Measurements from ENCODE around the gene ETHE1.

ETHE1 gene

GRCh38 chr19:43462785-43463380, 64.1 kb downstream of the ETHE1 start:
- DNase-seq: no peak

DNA sequence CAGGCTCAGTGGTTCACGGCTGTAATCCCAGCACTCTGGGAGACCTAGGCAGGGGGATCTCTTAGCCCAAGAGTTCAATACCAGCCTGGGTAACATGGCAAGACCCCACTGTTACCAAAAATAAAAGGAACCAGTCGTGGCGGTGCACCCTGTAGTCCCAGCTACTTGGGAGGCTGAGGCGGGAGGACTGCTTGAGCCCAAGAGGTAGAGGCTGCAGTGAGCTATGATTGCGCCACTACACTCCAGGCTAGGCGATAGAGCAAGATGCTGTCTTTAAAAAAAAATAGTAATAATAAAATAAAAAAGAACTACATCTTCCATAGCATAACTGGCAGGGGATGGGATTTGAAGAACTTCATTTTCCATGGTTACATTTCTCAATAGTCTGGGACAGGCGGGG, 64.6 kb downstream of the ETHE1 start:
- no peak for DNase-seq

DNA sequence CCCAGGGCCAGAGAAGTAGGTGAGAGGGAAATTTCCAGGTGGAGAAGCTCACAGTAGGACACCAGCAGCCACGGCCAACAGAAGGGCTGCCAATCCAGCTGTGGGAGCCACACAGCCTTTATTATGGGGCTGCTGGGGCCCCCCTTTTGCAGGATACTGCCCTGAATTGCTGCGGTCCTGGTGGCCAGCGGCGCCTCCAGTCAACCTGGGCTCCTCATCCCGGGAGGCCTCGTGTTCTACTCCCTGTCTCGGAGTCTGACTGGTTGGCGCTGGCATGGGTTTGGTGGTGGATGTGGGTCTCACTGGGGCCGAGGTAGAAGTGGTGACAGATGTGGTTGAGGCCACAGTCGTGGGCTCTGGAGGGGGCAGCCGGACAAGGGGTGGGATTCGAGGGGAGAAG, 65.7 kb downstream of the ETHE1 start:
- DNase-seq: no peak

DNA sequence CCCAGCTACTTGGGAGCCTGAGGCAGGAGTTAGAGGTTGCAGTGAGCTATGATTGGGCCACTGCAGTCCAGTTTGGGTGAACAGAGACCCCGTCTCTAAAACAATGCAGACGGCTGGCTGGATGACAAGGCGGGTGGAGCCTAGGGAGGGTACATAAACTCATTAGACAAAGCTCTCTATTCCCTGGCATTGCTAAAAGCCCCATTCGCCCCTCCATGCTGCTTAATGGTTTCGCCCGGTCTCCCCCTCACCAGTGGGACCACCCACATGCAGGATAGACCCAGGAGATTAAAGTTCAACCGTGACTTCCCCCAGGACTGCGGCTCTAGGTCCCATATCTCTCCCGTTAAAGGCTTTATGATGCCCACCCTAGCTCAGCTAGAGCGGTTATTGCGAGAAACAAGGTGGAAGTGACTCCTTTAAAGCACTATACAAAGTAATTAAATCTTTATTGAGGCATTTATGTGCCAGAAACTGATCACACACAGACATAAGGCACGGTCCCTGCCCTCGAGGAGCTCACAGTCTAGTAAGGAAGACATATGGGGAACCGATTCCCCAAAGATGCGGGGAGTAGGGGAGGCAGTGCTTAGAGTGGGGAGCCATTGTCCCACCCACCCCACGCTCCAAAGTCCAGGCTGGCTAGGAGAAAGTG, 66.5 kb downstream of the ETHE1 start:
- no peak for DNase-seq

GRCh38 chr19:43457809-43458208, 69.2 kb downstream of the ETHE1 start:
- no peak for DNase-seq
